ENCODE data around the gene CUTA. TPM values are rescaled to one million over a fixed set of nuclear protein-coding genes. Genes with fewer than 3 reads are reported as not detected.

Gene CUTA
- total RNA-seq, 1 donor from 2014 or later, result 153 TPM

DNA sequence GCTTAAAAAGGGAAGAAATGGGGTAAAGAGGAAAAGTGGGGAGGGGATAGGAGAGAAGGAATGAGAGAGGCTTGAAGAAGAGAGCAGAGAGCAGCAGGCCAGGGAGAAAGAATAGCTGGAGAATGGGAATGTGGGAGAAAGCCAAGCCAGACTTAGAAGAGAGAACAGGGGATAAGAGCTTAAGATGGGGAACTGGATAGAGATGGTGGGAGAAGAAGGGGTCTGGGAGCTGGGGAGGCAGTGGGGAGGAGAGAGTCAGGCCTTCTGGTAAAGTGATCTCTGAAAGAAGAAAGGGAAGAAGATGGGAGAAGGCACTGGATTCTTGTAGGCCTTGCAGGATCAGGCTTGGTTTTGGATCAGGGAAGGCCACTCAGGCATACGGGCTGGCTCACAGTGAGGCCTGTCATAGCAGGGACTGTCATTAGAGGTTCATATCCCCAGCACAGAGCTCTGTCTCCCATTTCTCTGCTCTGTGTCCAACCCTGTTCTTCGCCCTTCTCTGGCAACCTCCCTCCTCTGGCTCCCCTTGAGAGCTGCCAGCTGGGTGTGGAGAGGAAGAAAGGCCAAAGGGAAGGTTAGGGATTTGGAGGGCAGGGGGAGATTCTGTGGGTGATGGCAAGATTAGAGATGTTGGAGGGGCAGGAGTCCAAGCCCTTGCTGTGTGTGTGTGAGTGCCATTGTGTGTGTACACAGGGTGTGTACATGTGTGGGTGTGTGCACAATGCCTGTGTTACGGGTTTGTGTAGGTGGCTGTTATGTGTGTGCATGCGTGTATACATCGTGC lies 11.3 kb upstream of the CUTA start:
- H3K9me3 ChIP-seq, result no peaks in the 10 kb centered on the region
- H3K27ac ChIP-seq, result peak overlapping the region; percentile 65
- intact Hi-C loops (cut with DNase I), result no loop called here
- H3K36me3 ChIP-seq, result no peaks in the 10 kb centered on the region
- TF ChIP-seq, protein P1, sequence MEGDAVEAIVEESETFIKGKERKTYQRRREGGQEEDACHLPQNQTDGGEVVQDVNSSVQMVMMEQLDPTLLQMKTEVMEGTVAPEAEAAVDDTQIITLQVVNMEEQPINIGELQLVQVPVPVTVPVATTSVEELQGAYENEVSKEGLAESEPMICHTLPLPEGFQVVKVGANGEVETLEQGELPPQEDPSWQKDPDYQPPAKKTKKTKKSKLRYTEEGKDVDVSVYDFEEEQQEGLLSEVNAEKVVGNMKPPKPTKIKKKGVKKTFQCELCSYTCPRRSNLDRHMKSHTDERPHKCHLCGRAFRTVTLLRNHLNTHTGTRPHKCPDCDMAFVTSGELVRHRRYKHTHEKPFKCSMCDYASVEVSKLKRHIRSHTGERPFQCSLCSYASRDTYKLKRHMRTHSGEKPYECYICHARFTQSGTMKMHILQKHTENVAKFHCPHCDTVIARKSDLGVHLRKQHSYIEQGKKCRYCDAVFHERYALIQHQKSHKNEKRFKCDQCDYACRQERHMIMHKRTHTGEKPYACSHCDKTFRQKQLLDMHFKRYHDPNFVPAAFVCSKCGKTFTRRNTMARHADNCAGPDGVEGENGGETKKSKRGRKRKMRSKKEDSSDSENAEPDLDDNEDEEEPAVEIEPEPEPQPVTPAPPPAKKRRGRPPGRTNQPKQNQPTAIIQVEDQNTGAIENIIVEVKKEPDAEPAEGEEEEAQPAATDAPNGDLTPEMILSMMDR (IDR thresholded peaks at IDR 0.05), result no peak
- H3K4me3 ChIP-seq, result no peak overlapping the region
- H3K4me1 ChIP-seq, result peaks cover 59% of the 10 kb centered on the region
- no peaks in the 10 kb centered on the region for H3K27me3 ChIP-seq (ENCODE audit: low read depth)
- DNase-seq (no peak), ATAC-seq (no peak)

DNA sequence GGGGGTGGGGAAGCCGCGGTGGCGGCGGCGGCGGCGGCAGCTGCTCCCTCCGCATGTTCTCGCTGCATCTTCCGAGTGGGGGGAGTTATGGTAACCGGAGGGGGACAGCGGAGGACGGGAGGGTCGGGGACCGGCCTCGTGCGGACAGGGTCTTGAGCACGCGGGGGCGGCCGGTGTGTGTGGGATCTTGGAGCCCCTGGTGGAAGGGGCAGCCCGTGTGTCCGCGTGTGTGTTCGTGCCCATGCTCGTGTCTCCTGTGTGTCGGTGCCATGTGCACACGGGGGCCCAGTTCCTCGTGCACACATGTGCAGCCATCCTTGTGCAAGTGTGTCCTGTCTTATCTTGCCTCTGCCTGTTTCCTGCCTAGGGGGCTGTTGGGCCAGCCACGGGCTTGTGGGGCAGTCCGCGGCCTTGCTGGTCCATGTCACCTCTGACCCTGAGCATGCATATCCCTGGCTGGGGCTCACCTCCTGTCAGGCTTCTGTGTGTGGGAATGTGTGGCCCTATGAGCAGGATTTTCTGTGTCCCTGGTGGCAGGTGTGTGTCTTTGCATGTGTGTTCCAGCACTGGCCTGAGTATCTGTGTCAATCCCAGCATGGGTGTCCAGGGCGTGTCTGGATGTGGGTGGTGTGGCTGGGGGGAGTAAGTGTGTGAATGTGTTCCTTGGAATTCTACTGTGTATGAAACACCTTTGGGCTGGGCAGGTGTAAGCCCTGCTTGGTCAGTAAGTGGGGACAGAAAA lies 10.5 kb upstream of the CUTA start:
- TF ChIP-seq, protein P1 (IDR thresholded peaks at IDR 0.05), result peak; percentile 27
- DNase-seq (peak; percentile 59), ATAC-seq (peak in 1 of 2 donors; percentile 1)
- Histone ChIP-seq H3K36me3 (no peaks in the 10 kb centered on the region), H3K27ac (peak overlapping the region; percentile 65), H3K4me3 (peak overlapping the region; percentile 60), H3K27me3 (ENCODE audit: low read depth) (no peaks in the 10 kb centered on the region), H3K9me3 (no peaks in the 10 kb centered on the region), H3K4me1 (peaks cover 60% of the 10 kb centered on the region)
- intact Hi-C loops (cut with DNase I), result no loop called here

DNA sequence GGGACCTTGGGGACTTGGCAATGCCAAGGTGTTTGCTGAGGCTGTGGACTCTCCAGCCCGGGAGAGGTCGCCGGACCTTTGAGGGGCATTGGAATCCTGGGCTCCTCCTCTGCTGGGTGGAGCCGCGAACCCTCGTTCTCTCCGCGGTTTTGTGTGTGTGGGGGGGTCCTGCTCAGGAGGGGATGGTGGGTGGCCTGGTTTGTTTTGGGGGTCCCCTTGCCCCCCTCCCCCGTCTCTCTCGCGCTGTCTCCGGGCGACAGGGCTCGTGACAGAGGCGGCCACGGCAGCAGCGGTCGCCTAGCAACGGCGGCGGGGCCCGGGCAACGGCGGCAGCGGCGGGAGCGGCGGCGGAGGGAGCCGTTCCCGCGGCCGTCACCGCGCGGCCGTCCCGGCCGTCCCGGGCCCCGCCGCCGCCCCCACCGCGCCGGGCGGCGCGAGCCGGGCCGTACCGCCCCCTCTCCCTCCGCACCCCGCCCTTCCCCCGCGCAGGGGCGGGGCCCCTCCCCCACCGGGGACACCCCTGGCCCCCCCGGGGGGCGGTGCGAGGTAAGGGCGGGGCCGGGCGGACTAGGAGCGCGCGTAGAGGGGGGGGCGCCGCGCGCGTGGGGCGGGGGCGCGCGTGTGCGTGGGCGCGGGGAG lies 9.8 kb upstream of the CUTA start:
- intact Hi-C loops (cut with DNase I), result no loop called here
- Histone ChIP-seq H3K27me3 (ENCODE audit: low read depth) (no peaks in the 10 kb centered on the region), H3K4me3 (peak overlapping the region; percentile 60), H3K4me1 (peaks cover 60% of the 10 kb centered on the region), H3K27ac (peak overlapping the region; percentile 90), H3K9me3 (no peaks in the 10 kb centered on the region), H3K36me3 (no peaks in the 10 kb centered on the region)
- peak; percentile 3 for ATAC-seq
- TF ChIP-seq, protein P1 (IDR thresholded peaks at IDR 0.05), result no peak
- peak; percentile 77 for DNase-seq

DNA sequence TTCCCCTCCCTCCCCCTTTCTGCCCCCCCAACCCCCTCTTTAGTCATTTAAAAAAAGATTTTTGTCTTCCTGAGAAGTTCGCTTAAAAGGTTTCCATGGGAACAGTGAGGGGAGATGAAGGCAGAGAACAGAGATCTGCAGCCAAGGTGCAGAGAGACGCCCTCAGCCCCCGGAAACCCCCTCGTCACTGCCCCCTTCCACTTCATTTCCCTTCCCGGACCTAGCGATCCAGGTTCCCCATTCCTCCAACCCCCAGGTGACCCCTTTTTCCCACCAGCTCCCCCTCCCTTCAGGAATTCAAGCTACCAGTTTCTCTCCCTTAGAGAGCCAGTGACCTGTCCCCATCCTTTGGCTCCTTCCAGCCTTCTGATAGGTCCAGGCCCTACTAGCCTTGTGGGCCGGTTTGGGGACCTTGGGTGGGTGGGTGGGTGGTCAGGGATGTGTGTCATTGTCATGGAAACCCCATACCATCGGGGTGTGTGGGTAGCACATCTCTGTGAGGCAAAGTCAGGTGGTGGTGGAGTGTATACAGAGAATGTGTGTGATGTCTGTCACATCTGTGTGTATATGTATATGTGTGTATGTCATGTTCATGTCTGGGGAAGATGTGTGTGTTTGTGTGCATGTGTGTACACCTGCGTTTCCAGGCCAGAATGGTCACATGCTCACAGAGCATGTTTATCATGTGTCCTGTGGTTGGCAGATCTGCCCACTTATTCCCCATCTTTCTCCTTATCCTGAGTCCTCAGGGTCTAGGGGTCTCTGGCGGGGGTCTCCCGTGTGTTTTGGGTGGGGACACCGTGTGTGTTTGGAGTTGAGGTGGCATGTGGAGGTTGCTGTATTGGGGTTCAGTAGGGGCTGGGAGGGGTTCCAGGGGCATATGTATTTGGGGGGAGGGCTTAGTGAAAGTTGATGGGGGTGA lies 8.9 kb upstream of the CUTA start:
- intact Hi-C loops (cut with DNase I), result no loop called here
- H3K36me3 ChIP-seq, result no peaks in the 10 kb centered on the region
- DNase-seq, result no peak
- TF ChIP-seq, protein P1 (IDR thresholded peaks at IDR 0.05), result no peak
- H3K4me3 ChIP-seq, result peak overlapping the region; percentile 72
- ATAC-seq, result no peak
- H3K27ac ChIP-seq, result peak overlapping the region; percentile 90
- peaks cover 59% of the 10 kb centered on the region for H3K4me1 ChIP-seq
- no peaks in the 10 kb centered on the region for H3K9me3 ChIP-seq
- no peaks in the 10 kb centered on the region for H3K27me3 ChIP-seq (ENCODE audit: low read depth)

All from lower lobe of right lung (tissue), 2 donors.